H1 (cell line): ENCODE data around the gene PARD3. TPM values are rescaled to one million over a fixed set of nuclear protein-coding genes. Genes with fewer than 3 reads are reported as not detected.

Experiments used
- CTCF ChIA-PET: fragments of 300-600 bp; sonication (Branson Sonifier 250); formaldehyde crosslinking; loops from one replicate; lab custom pipeline; 2021; ENCODE audit not compliant: partially characterized antibody; lab: Charles Lee
- POLR2A ChIA-PET: fragments of 300-600 bp; sonication (Branson Sonifier 250); formaldehyde crosslinking; loops from one replicate; lab custom pipeline; 2021; ENCODE audit warnings: inconsistent platforms; ENCODE audit not compliant: partially characterized antibody; lab: Charles Lee
- DNase-seq, 2 experiments: peaks; one replicate each; pipeline versions ENCODE4 v3.0.0 to v3.0.0-alpha.2; 2010 to 2022; ENCODE audit warnings: low spot score in 2 of 2, low read depth in 1 of 2, mixed read lengths in 1 of 2
- FAIRE-seq: peaks from 2 replicates; lab custom pipeline; 2011; peaks lifted over from hg19 to GRCh38; lab: Jason Lieb, UNC
- H2AFZ ChIP-seq: 2 replicates; pipeline ENCODE4 v1.8.1; 2012; ENCODE audit warnings: low read length, inconsistent platforms
- H2AK5ac ChIP-seq: 2 replicates; pipeline ENCODE4 v1.6.1; 2013; ENCODE audit warnings: low read depth, low read length
- H2BK120ac ChIP-seq: replicated peaks from 2 replicates; pipeline ENCODE3; 2013; ENCODE audit warnings: low read depth, low read length, inconsistent platforms
- H2BK12ac ChIP-seq: 2 replicates; pipeline ENCODE4 v1.6.1; 2013; ENCODE audit warnings: low read depth, low read length
- H2BK15ac ChIP-seq: 2 replicates; pipeline ENCODE4 v1.6.1; 2013; ENCODE audit warnings: low read length
- H2BK20ac ChIP-seq: 2 replicates; pipeline ENCODE4 v1.6.1; 2013; ENCODE audit warnings: low read length
- H2BK5ac ChIP-seq: 2 replicates; pipeline ENCODE4 v1.6.1; 2013; ENCODE audit warnings: low read depth, low read length
- H3K14ac ChIP-seq: 2 replicates; pipeline ENCODE4 v1.6.1; 2013; ENCODE audit warnings: inconsistent platforms; ENCODE audit not compliant: insufficient read length
- H3K18ac ChIP-seq: 2 replicates; pipeline ENCODE4 v1.6.1; 2013; ENCODE audit warnings: low read length; ENCODE audit errors: extremely low read depth
- H3K23ac ChIP-seq: 2 replicates; pipeline ENCODE4 v1.6.1; 2013; ENCODE audit warnings: inconsistent platforms; ENCODE audit not compliant: insufficient read length
- H3K23me2 ChIP-seq: 2 replicates; pipeline ENCODE4 v1.6.1; 2013; ENCODE audit warnings: low read depth, low read length
- H3K27ac ChIP-seq: 2 replicates; pipeline ENCODE4 v1.6.1; 2011; ENCODE audit warnings: low read depth, low read length, inconsistent platforms
- H3K27me3 ChIP-seq, 4 experiments: replicated peaks in 1 of 4; 1 replicate in 1 of 4; 2 replicates in 3 of 4; pipeline versions ENCODE4 v1.6.1 to v1.8.1; 2011 to 2013; ENCODE audit warnings: low read length in 3 of 4, mild to moderate bottlenecking in 3 of 4, inconsistent platforms in 2 of 4, mixed read lengths in 2 of 4, moderate library complexity in 1 of 4; ENCODE audit not compliant: control insufficient read depth in 3 of 4, insufficient read depth in 3 of 4; ENCODE audit errors: extremely low read depth in 1 of 4
- H3K36me3 ChIP-seq, 4 experiments: 2 replicates each; pipeline versions ENCODE4 v1.6.1 to v1.8.1; 2011 to 2013; ENCODE audit warnings: mild to moderate bottlenecking in 4 of 4, low read length in 3 of 4, moderate library complexity in 2 of 4, control low read depth in 1 of 4, inconsistent platforms in 1 of 4; ENCODE audit not compliant: insufficient read depth in 4 of 4, control insufficient read depth in 2 of 4
- H3K4ac ChIP-seq: replicated peaks from 2 replicates; pipeline ENCODE3; 2013; ENCODE audit warnings: low read length, low read depth, mixed read lengths, inconsistent platforms; ENCODE audit not compliant: insufficient read length
- H3K4me1 ChIP-seq, 4 experiments: replicated peaks in 1 of 4; 1 replicate in 1 of 4; 2 replicates in 3 of 4; pipeline versions ENCODE4 v1.6.1 to v1.8.1; 2011 to 2013; ENCODE audit warnings: low read length in 3 of 4, inconsistent platforms in 2 of 4, mixed read lengths in 1 of 4; ENCODE audit not compliant: insufficient read depth in 4 of 4, control insufficient read depth in 3 of 4
- H3K4me2 ChIP-seq, 2 experiments: 2 replicates each; pipeline versions ENCODE4 v1.6.1 to v1.8.1; 2011 to 2013; ENCODE audit warnings: low read depth in 2 of 2, low read length in 2 of 2, control low read depth in 1 of 2, inconsistent platforms in 1 of 2, mild to moderate bottlenecking in 1 of 2; ENCODE audit not compliant: insufficient read depth in 1 of 2
- H3K4me3 ChIP-seq, 4 experiments: fragments of 200-600, 300-600 bp in 1 of 4; sonication (generic), shearing (Covaris generic), sonication (Bioruptor Twin) in 1 of 4; 2 replicates each; pipeline versions ENCODE4 v1.5.1 to v1.8.1; 2011 to 2016; ENCODE audit warnings: low read length in 4 of 4, low read depth in 3 of 4, control low read depth in 2 of 4, inconsistent platforms in 2 of 4, mild to moderate bottlenecking in 2 of 4, mixed read lengths in 1 of 4, moderate library complexity in 1 of 4; ENCODE audit not compliant: insufficient read depth in 2 of 4; ENCODE audit errors: extremely low read depth in 1 of 4
- H3K56ac ChIP-seq: replicated peaks from 2 replicates; pipeline ENCODE3; 2013; ENCODE audit warnings: low read depth, mild to moderate bottlenecking, mixed read lengths, low read length, inconsistent platforms; ENCODE audit not compliant: insufficient read length
- H3K79me1 ChIP-seq: 2 replicates; pipeline ENCODE4 v1.6.1; 2013; ENCODE audit warnings: low read depth, low read length, control low read depth
- H3K79me2 ChIP-seq, 2 experiments: 2 replicates each; pipeline versions ENCODE4 v1.6.1 to v1.8.1; 2012 to 2013; ENCODE audit warnings: low read length in 2 of 2, mild to moderate bottlenecking in 2 of 2, inconsistent platforms in 1 of 2; ENCODE audit not compliant: insufficient read depth in 2 of 2, control insufficient read depth in 1 of 2
- H3K9ac ChIP-seq, 4 experiments: replicated peaks in 1 of 4; 1 replicate in 1 of 4; 2 replicates in 3 of 4; pipeline versions ENCODE4 v1.6.1 to v1.8.1; 2011 to 2013; ENCODE audit warnings: low read depth in 3 of 4, low read length in 3 of 4, control low read depth in 2 of 4, mild to moderate bottlenecking in 2 of 4, moderate library complexity in 2 of 4, inconsistent platforms in 1 of 4; ENCODE audit errors: extremely low read depth in 1 of 4
- H3K9me3 ChIP-seq, 2 experiments: 2 replicates each; pipeline versions ENCODE4 v1.6.1 to v1.8.1; 2012 to 2013; ENCODE audit warnings: mild to moderate bottlenecking in 2 of 2, moderate library complexity in 2 of 2, control low read depth in 1 of 2, inconsistent platforms in 1 of 2, low read depth in 1 of 2, low read length in 1 of 2, mixed read lengths in 1 of 2; ENCODE audit not compliant: insufficient read depth in 2 of 2
- H4K20me1 ChIP-seq, 2 experiments: replicated peaks in 1 of 2; 2 replicates each; pipeline versions ENCODE3 to v1.8.1; 2011 to 2013; ENCODE audit warnings: inconsistent platforms in 2 of 2, low read length in 2 of 2, mild to moderate bottlenecking in 1 of 2; ENCODE audit not compliant: insufficient read depth in 2 of 2, control insufficient read depth in 1 of 2
- H4K5ac ChIP-seq: 2 replicates; pipeline ENCODE4 v1.6.1; 2013; ENCODE audit warnings: low read length, low read depth, mixed read lengths, inconsistent platforms; ENCODE audit not compliant: insufficient read length
- H4K8ac ChIP-seq: 2 replicates; pipeline ENCODE4 v1.8.0; 2013; ENCODE audit warnings: mild to moderate bottlenecking, moderate library complexity, low read length, inconsistent platforms; ENCODE audit not compliant: insufficient read depth; ENCODE audit errors: extremely low read depth
- H4K91ac ChIP-seq: replicated peaks from 2 replicates; pipeline ENCODE3; 2013; ENCODE audit warnings: low read length, mixed read lengths, inconsistent platforms; ENCODE audit not compliant: insufficient read length
- CEBPB ChIP-seq: IDR thresholded peaks from 2 replicates; pipeline ENCODE4 v1.6.1; 2012; ENCODE audit warnings: low read depth, low read length
- MAFK ChIP-seq: IDR thresholded peaks from 2 replicates; pipeline ENCODE4 v1.6.1; 2012; ENCODE audit warnings: low read depth, mild to moderate bottlenecking, improper control_type of control experiment, low read length
- SIRT6 ChIP-seq: IDR thresholded peaks from one replicate; pipeline ENCODE4 v1.7.1; 2012; ENCODE audit warnings: low read length, inconsistent platforms
- WGBS, 2 experiments: shearing (Covaris generic) in 1 of 2; methylation state at CpG; one replicate each; pipeline versions ENCODE4 v1.1.6 to v1.1.7; 2013 to 2015; ENCODE audit warnings: low lambda C conversion rate in 2 of 2, mixed read lengths in 2 of 2, inconsistent platforms in 1 of 2, low coverage in 1 of 2, missing lambda C conversion rate in 1 of 2; ENCODE audit not compliant: insufficient replicate concordance in 2 of 2, insufficient coverage in 1 of 2, insufficient read length in 1 of 2; ENCODE audit errors: extremely low coverage in 1 of 2, missing lambda C conversion rate in 1 of 2; 5-methylcytosine and 5-hydroxymethylcytosine counted together
- polyA plus RNA-seq, 7 experiments: library from polyadenylated mRNA; depleted of rRNA in 3 of 7; stranded (reverse) in 5 of 7; unstranded in 2 of 7; fragments of >200 nt in 5 of 7; fragments of 200-250 nt in 2 of 7; gene quantifications; 1 replicate in 5 of 7; 2 replicates in 1 of 7; 4 replicates in 1 of 7; pipeline versions ENCODE4 v1.2.1 to v1.2.3, GENCODE V29; 2011 to 2013; ENCODE audit warnings: missing spikeins in 2 of 7, mixed read lengths in 2 of 7
- total RNA-seq: library from RNA; stranded (reverse); fragmentation: NEBNext Ultra II Directional; extraction: Animal tissue kit (Norgen Biotek cat#: 25700); gene quantifications from 2 replicates; pipeline ENCODE4 v1.2.1, GENCODE V29; 2021

PARD3 gene
- total and polyA plus RNA-seq, 2 of the 8 experiments (the other 6 are each of a cell fraction or from before 2014, with no cell fraction given) = 19.7 to 49.1 TPM

DNA sequence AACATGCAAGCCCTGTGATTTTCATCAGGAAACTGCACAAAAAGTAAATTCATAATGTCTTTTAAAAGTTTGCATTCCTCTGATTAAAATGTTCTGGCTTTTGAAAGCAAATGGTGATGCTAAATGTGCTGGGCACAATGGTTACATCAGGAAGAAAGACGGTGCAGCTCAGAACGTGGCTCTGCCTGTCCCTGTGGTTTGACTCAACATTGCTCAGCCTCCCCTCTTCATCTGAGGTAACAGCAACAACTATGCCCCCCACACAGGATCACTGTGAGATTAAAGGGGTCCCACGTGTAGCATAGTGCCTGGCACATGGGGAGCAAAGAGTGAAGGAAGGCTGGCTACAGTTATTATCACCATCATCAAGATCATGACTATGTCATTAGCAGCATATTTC, 44.0 kb downstream of the PARD3 start:
- H2BK12ac ChIP-seq = no peak overlapping the region
- H3K79me2 ChIP-seq = peaks cover 0 to 94% of the 10 kb centered on the region in 2 experiments; a peak in 3 of 4 replicates
- no peak overlapping the region for H3K4me3 ChIP-seq
- no peak overlapping the region for H4K91ac ChIP-seq
- H3K79me1 ChIP-seq = peaks cover 22% of the 10 kb centered on the region
- no peaks in the 10 kb centered on the region for H3K36me3 ChIP-seq
- H4K5ac ChIP-seq = no peak overlapping the region
- H3K23ac ChIP-seq = no peak overlapping the region
- CTCF ChIA-PET = interaction anchor here (0.6 kb wide), 1 partner anchor 9 kb away, joined by 3 read pairs; no protein-coding TSS in a partner anchor
- H3K9ac ChIP-seq = no peak overlapping the region
- no peak overlapping the region for H2BK20ac ChIP-seq
- no peak overlapping the region for H3K4ac ChIP-seq
- peaks cover 7 to 23% (median 11%) of the 10 kb centered on the region in 4 experiments for H3K4me1 ChIP-seq
- H3K4me2 ChIP-seq = no peak overlapping the region
- 75% methylated on average over 3 of the region's 3 CpGs; no CpG with 5 or more reads in 1 of the 2 experiments for WGBS, 2 experiments
- no peaks in the 10 kb centered on the region for H3K9me3 ChIP-seq
- FAIRE-seq (no peak), DNase-seq (no peak)
- no peak overlapping the region for H2BK15ac ChIP-seq
- H2AK5ac ChIP-seq = no peak overlapping the region
- no peak overlapping the region for H3K27ac ChIP-seq
- no peak overlapping the region for H3K14ac ChIP-seq
- H2BK5ac ChIP-seq = no peak overlapping the region
- H4K20me1 ChIP-seq = peaks cover 10 to 17% of the 10 kb centered on the region in 2 experiments
- no peak overlapping the region for H3K18ac ChIP-seq
- H2AFZ ChIP-seq = no peak overlapping the region
- H4K8ac ChIP-seq = no peak overlapping the region
- no peaks in the 10 kb centered on the region for H3K27me3 ChIP-seq
- POLR2A ChIA-PET = no interaction called here
- no peaks in the 10 kb centered on the region for H3K23me2 ChIP-seq
- no peak overlapping the region for H3K56ac ChIP-seq
- no peak overlapping the region for H2BK120ac ChIP-seq
- TF ChIP-seq CEBPB (no peak), SIRT6 (no peak), MAFK (no peak)
